Tibial artery (tissue), 4 donors: ENCODE results near the gene TMEM126A.

Source experiments
- DNase-seq, 2 donors: peaks; one replicate each; pipeline ENCODE4 v3.0.0-alpha.2; 2019
- H3K27ac ChIP-seq, 2 donors: fragments of 200-600 bp; sonication (generic) in 1 of 2; 1 replicate in 1 of 2; 2 replicates in 1 of 2; pipeline ENCODE4 v1.5.1; 2018 to 2019; ENCODE audit warnings: mild to moderate bottlenecking in 1 of 2
- H3K27me3 ChIP-seq, 2 donors: fragments of 200-600 bp; sonication (generic) in 1 of 2; one replicate each; pipeline versions ENCODE4 v1.5.1 to v1.6.0; 2016 to 2019
- H3K36me3 ChIP-seq, 3 donors: fragments of 200-600 bp; sonication (generic) in 2 of 3; one replicate each; pipeline ENCODE4 v1.5.1; 2016 to 2019; ENCODE audit warnings: mild to moderate bottlenecking in 2 of 3
- H3K4me1 ChIP-seq, 4 donors: fragments of 200-600 bp; sonication (generic) in 2 of 4; 1 replicate in 3 of 4; 2 replicates in 1 of 4; pipeline ENCODE4 v1.5.1; 2016 to 2019
- H3K4me3 ChIP-seq, 2 donors: fragments of 200-600 bp; sonication (generic) in 1 of 2; 1 replicate in 1 of 2; 2 replicates in 1 of 2; pipeline ENCODE4 v1.5.1; 2018 to 2019; ENCODE audit warnings: mild to moderate bottlenecking in 2 of 2
- H3K9me3 ChIP-seq, 3 donors: fragments of 200-600 bp; sonication (generic) in 1 of 3; one replicate each; pipeline ENCODE4 v1.5.1; 2016 to 2019
- CTCF ChIP-seq, 2 experiments: fragments of 200-600 bp in 1 of 2; fragments of 450-650 bp in 1 of 2; IDR thresholded peaks; one replicate each; pipeline ENCODE4 v1.5.1; 2017 to 2019; ENCODE audit warnings: antibody characterized with exemption in 2 of 2, mild to moderate bottlenecking in 1 of 2, moderate library complexity in 1 of 2
- intact Hi-C: fragments of 100-400 bp; cut with DNase I; formaldehyde crosslinking; loops from one replicate; pipeline ENCODE4 v1.15.0; 2023; ENCODE audit warnings: low total_unique reads

TMEM126A gene

GRCh38 chr11:85695546-85695945, 47.8 kb downstream of the TMEM126A start:
- Histone ChIP-seq H3K9me3 (no peaks in the 10 kb centered on the region), H3K4me3 (no peak overlapping the region), H3K4me1 (peaks cover 0 to 8% (median 1%) of the 10 kb centered on the region in 4 donors), H3K27ac (peak overlapping the region in 1 of 2 donors; percentile 18), H3K27me3 (no peaks in the 10 kb centered on the region), H3K36me3 (peaks cover 0 to 38% (median 16%) of the 10 kb centered on the region in 3 donors)
- DNase-seq, result no peak
- intact Hi-C loops, result no loop called here
- TF ChIP-seq CTCF (IDR thresholded peaks at IDR 0.05), result no peak

GRCh38 chr11:85697747-85698146, 50.0 kb downstream of the TMEM126A start:
- Histone ChIP-seq H3K9me3 (no peaks in the 10 kb centered on the region), H3K4me1 (peaks cover 0 to 8% (median 1%) of the 10 kb centered on the region in 4 donors), H3K27ac (no peak overlapping the region), H3K4me3 (no peak overlapping the region), H3K27me3 (no peaks in the 10 kb centered on the region), H3K36me3 (peaks cover 0 to 41% (median 16%) of the 10 kb centered on the region in 3 donors)
- TF ChIP-seq CTCF (IDR thresholded peaks at IDR 0.05), result no peak
- intact Hi-C loops, result no loop called here
- no peak for DNase-seq

- peaks cover 0 to 37% (median 16%) of the 10 kb centered on the region in 3 donors for H3K36me3 ChIP-seq
- TF ChIP-seq CTCF (IDR thresholded peaks at IDR 0.05), result no peak
- intact Hi-C loops, result no loop called here
These were observed 50.4 kb downstream of the TMEM126A start for GRCh38 chr11:85698195-85698594.

GRCh38 chr11:85699957-85700741, 52.4 kb downstream of the TMEM126A start:
- no peaks in the 10 kb centered on the region for H3K9me3 ChIP-seq
- no peak for TF ChIP-seq CTCF (IDR thresholded peaks at IDR 0.05)
- no peak overlapping the region for H3K27ac ChIP-seq
- H3K36me3 ChIP-seq, result peaks cover 0 to 34% (median 14%) of the 10 kb centered on the region in 3 donors
- no peak for DNase-seq
- no peak overlapping the region for H3K4me3 ChIP-seq
- H3K27me3 ChIP-seq, result no peaks in the 10 kb centered on the region
- intact Hi-C loops, result no loop called here
- H3K4me1 ChIP-seq, result peaks cover 0 to 5% (median 0%) of the 10 kb centered on the region in 4 donors

More at GRCh38 chr11:85698195-85698594, 50.4 kb downstream of the TMEM126A start:
- Histone ChIP-seq H3K27me3 (no peaks in the 10 kb centered on the region), H3K4me1 (peaks cover 0 to 8% (median 1%) of the 10 kb centered on the region in 4 donors), H3K27ac (no peak overlapping the region), H3K4me3 (no peak overlapping the region), H3K9me3 (no peaks in the 10 kb centered on the region)
- no peak for DNase-seq

- peaks cover 0 to 16% (median 3%) of the 10 kb centered on the region in 4 donors for H3K4me1 ChIP-seq
- no peak for TF ChIP-seq CTCF (IDR thresholded peaks at IDR 0.05)
- no peaks in the 10 kb centered on the region for H3K27me3 ChIP-seq
- intact Hi-C loops, result no loop called here
- peak overlapping the region; percentile 51 to 60 for H3K27ac ChIP-seq
- H3K9me3 ChIP-seq, result no peaks in the 10 kb centered on the region
- peaks cover 0 to 8% (median 3%) of the 10 kb centered on the region in 3 donors for H3K36me3 ChIP-seq
- no peak for DNase-seq
- no peak overlapping the region for H3K4me3 ChIP-seq
These were observed 57.2 kb downstream of the TMEM126A start for GRCh38 chr11:85704967-85705366.
